GM12874 (cell line): ENCODE data around the gene FAM217B.

ENCODE experiments used
- TF ChIP-seq, protein P1 (sequence below): IDR thresholded peaks from 2 replicates; pipeline ENCODE4 v1.5.1; 2011; ENCODE audit warnings: low read depth, mild to moderate bottlenecking, control low read depth, low read length, moderate library complexity; ENCODE audit not compliant: insufficient read depth

Gene FAM217B

DNA sequence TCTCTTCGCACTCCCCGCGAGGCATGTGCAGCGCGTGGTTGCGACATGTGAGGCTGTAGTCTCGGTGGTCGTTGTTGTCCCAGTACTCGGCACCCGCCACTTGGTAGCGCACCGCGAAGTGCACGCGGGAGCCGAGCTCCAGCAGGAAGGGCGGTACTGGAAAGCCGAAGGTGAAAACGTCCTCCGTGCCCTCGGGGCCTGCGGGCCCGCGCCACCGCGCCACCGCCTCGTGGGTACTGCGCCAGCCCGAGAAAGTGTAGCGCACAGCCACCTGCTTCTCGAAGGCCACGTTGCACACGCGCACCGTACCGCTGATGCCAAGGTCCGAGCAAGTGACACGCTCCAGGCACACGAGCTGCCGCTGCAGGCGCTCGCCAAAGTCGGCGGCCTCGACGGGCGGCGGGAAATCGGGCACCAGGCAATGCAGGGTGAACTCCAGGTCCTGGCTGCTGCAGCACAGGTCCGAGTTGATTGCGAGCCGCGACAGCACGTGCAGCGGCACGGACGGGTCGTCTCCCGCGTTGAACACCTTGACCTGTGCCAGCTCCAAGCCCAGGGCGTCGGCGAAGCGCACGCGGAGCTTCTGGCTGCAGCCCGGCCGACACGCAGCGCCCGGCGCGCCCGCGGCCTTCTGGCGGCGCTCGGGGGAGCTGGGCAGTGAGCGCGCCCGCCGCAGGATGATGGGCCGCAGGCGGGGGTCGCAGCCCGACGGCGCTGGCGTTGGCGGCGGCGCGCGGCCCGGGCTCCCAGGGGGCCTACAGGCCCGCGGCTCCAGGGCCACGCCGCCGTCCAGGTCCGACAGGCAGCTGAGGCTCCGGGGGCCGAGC is 924 bp upstream of the FAM217B start:
- TF ChIP-seq, protein P1, sequence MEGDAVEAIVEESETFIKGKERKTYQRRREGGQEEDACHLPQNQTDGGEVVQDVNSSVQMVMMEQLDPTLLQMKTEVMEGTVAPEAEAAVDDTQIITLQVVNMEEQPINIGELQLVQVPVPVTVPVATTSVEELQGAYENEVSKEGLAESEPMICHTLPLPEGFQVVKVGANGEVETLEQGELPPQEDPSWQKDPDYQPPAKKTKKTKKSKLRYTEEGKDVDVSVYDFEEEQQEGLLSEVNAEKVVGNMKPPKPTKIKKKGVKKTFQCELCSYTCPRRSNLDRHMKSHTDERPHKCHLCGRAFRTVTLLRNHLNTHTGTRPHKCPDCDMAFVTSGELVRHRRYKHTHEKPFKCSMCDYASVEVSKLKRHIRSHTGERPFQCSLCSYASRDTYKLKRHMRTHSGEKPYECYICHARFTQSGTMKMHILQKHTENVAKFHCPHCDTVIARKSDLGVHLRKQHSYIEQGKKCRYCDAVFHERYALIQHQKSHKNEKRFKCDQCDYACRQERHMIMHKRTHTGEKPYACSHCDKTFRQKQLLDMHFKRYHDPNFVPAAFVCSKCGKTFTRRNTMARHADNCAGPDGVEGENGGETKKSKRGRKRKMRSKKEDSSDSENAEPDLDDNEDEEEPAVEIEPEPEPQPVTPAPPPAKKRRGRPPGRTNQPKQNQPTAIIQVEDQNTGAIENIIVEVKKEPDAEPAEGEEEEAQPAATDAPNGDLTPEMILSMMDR: no peak

- TF ChIP-seq, protein P1: no peak
Measured at GRCh38 chr20:59939879-59940128, 385 bp upstream of the FAM217B start.

- TF ChIP-seq, protein P1: no peak
Measured at GRCh38 chr20:59940956-59941294, 736 bp downstream of the FAM217B start.

- TF ChIP-seq, protein P1: no peak
Measured at GRCh38 chr20:59942245-59942644, 2.1 kb downstream of the FAM217B start.

DNA sequence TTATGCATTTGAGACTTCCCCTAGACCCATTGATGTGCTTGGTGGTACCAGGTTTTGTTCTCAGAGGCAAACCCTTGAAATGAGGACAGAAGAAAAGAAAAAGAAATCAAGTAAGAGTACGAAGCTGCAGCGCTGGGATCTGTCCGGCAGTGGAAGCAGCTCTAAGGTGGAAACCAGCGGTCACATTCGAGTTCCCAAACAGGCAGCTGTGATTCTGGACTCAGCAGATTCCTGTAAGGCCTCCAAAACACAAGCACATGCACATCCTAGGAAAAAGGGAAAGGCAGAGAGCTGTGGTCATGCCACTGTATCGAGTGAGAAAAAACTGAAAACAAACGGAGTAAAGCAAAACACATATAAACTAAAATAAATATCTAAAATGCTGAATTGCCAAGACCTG is 4.5 kb downstream of the FAM217B start:
- TF ChIP-seq, protein P1: no peak

DNA sequence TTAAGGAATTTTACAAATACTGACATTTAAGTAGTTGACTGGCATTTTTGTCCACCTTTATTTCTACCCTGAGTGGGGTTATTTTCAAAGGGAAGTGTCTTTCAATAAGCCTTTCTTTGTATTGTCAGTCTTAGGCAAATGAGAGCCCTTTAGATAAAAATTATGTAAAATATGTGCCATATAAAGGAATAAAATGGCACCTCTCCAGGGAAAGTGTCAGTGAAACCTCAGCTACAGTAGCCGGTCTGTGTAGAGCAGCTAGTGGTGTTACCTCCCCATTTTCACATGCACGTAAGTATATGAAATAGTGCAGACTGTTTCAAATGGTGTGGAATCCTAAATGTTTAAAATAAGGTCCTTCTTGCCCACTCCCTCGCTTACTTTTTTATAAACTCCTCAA is 5.0 kb downstream of the FAM217B start:
- TF ChIP-seq, protein P1: no peak

GRCh38 chr20:59945731-59946130 is 5.5 kb downstream of the FAM217B start:
- TF ChIP-seq, protein P1: no peak
